ENCODE data around the gene HCN4.
A peak's percentile ranks its signal among the peaks of the same experiment; 100 is the strongest.

The HCN4 gene

GRCh38 chr15:73378089-73378488 is 9.3 kb upstream of the HCN4 start:
- Histone ChIP-seq H3K27me3 (ENCODE audit: control insufficient read depth, insufficient read depth, low read length) (peaks cover 4% of the 10 kb centered on the region), H3K9ac (ENCODE audit: low read depth, low read length) (no peak overlapping the region), H3K9me3 (ENCODE audit: control insufficient read depth, insufficient read depth, low read length) (no peaks in the 10 kb centered on the region), H3K4me3 (ENCODE audit: low read depth, low read length) (no peak overlapping the region), H3K27ac (ENCODE audit: low read depth, low read length) (no peak overlapping the region), H3K36me3 (ENCODE audit: control insufficient read depth, insufficient read depth, low read length) (no peaks in the 10 kb centered on the region), H3K4me1 (ENCODE audit: control insufficient read depth, insufficient read depth, low read length) (peaks cover 12% of the 10 kb centered on the region; the same call in 1 of the 2 replicates)

DNA sequence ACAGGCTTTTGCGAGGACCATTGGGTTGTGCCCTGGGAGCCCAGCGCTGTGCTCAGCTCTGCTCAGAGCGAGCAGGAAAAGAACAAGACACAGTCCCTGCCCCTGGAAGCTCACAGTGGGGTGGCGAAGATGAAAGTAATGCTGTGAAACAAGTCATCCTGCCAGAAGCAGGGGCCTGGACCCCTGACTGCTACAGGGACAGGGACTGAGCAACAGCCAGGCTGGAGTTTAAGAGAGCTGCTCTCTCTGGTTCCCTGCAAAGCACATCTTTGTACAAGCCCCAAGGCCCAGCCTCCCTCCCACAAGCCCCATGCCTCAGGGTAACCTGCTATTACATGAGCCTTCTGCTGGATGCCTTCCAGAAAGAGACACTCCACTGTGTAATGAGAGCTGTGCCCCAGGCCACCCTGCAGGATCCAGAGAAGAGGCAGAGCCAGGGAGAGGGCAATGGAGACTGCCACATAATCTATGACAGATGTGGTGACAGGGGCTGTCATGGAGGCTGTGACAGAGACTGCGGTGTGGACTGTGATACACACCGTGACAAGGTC is 7.1 kb upstream of the HCN4 start:
- H3K36me3 ChIP-seq (ENCODE audit: control insufficient read depth, insufficient read depth, low read length), result no peaks in the 10 kb centered on the region
- H3K27me3 ChIP-seq (ENCODE audit: control insufficient read depth, insufficient read depth, low read length), result peaks cover 13% of the 10 kb centered on the region

GRCh38 chr15:73375012-73375411 is 6.3 kb upstream of the HCN4 start:
- peaks cover 21% of the 10 kb centered on the region for H3K27me3 ChIP-seq (ENCODE audit: control insufficient read depth, insufficient read depth, low read length)
- H3K9ac ChIP-seq (ENCODE audit: low read depth, low read length), result no peak overlapping the region
- H3K4me3 ChIP-seq (ENCODE audit: low read depth, low read length), result no peak overlapping the region
- no peaks in the 10 kb centered on the region for H3K9me3 ChIP-seq (ENCODE audit: control insufficient read depth, insufficient read depth, low read length)
- no peak overlapping the region for H3K27ac ChIP-seq (ENCODE audit: low read depth, low read length)
- H3K4me1 ChIP-seq (ENCODE audit: control insufficient read depth, insufficient read depth, low read length), result peaks cover 29% of the 10 kb centered on the region
- no peaks in the 10 kb centered on the region for H3K36me3 ChIP-seq (ENCODE audit: control insufficient read depth, insufficient read depth, low read length)

More for the DNA sequence above, 7.1 kb upstream of the HCN4 start:
- Histone ChIP-seq H3K9me3 (ENCODE audit: control insufficient read depth, insufficient read depth, low read length) (no peaks in the 10 kb centered on the region), H3K4me3 (ENCODE audit: low read depth, low read length) (no peak overlapping the region), H3K9ac (ENCODE audit: low read depth, low read length) (no peak overlapping the region), H3K4me1 (ENCODE audit: control insufficient read depth, insufficient read depth, low read length) (peaks cover 23% of the 10 kb centered on the region), H3K27ac (ENCODE audit: low read depth, low read length) (no peak overlapping the region)

GRCh38 chr15:73374604-73375003 is 5.8 kb upstream of the HCN4 start:
- Histone ChIP-seq H3K9ac (ENCODE audit: low read depth, low read length) (no peak overlapping the region), H3K36me3 (ENCODE audit: control insufficient read depth, insufficient read depth, low read length) (no peaks in the 10 kb centered on the region), H3K4me3 (ENCODE audit: low read depth, low read length) (no peak overlapping the region), H3K27ac (ENCODE audit: low read depth, low read length) (no peak overlapping the region), H3K4me1 (ENCODE audit: control insufficient read depth, insufficient read depth, low read length) (peaks cover 32% of the 10 kb centered on the region), H3K9me3 (ENCODE audit: control insufficient read depth, insufficient read depth, low read length) (no peaks in the 10 kb centered on the region), H3K27me3 (ENCODE audit: control insufficient read depth, insufficient read depth, low read length) (peaks cover 25% of the 10 kb centered on the region)

GRCh38 chr15:73373221-73373620 is 4.5 kb upstream of the HCN4 start:
- no peaks in the 10 kb centered on the region for H3K9me3 ChIP-seq (ENCODE audit: control insufficient read depth, insufficient read depth, low read length)
- no peak overlapping the region for H3K27ac ChIP-seq (ENCODE audit: low read depth, low read length)
- peaks cover 32% of the 10 kb centered on the region for H3K4me1 ChIP-seq (ENCODE audit: control insufficient read depth, insufficient read depth, low read length)
- H3K36me3 ChIP-seq (ENCODE audit: control insufficient read depth, insufficient read depth, low read length), result no peaks in the 10 kb centered on the region
- peaks cover 34% of the 10 kb centered on the region for H3K27me3 ChIP-seq (ENCODE audit: control insufficient read depth, insufficient read depth, low read length)
- no peak overlapping the region for H3K4me3 ChIP-seq (ENCODE audit: low read depth, low read length)
- H3K9ac ChIP-seq (ENCODE audit: low read depth, low read length), result no peak overlapping the region

- H3K9ac ChIP-seq (ENCODE audit: low read depth, low read length), result no peak overlapping the region
- peaks cover 47% of the 10 kb centered on the region for H3K27me3 ChIP-seq (ENCODE audit: control insufficient read depth, insufficient read depth, low read length)
- peaks cover 34% of the 10 kb centered on the region for H3K4me1 ChIP-seq (ENCODE audit: control insufficient read depth, insufficient read depth, low read length)
- no peak overlapping the region for H3K4me3 ChIP-seq (ENCODE audit: low read depth, low read length)
- no peaks in the 10 kb centered on the region for H3K9me3 ChIP-seq (ENCODE audit: control insufficient read depth, insufficient read depth, low read length)
- H3K36me3 ChIP-seq (ENCODE audit: control insufficient read depth, insufficient read depth, low read length), result no peaks in the 10 kb centered on the region
- H3K27ac ChIP-seq (ENCODE audit: low read depth, low read length), result no peak overlapping the region
These were observed 3.1 kb upstream of the HCN4 start for GRCh38 chr15:73371812-73372211.

- no peaks in the 10 kb centered on the region for H3K36me3 ChIP-seq (ENCODE audit: control insufficient read depth, insufficient read depth, low read length)
- no peaks in the 10 kb centered on the region for H3K9me3 ChIP-seq (ENCODE audit: control insufficient read depth, insufficient read depth, low read length)
- H3K4me3 ChIP-seq (ENCODE audit: low read depth, low read length), result peak overlapping the region; percentile 74; the same call in 1 of the 2 replicates
- peaks cover 40% of the 10 kb centered on the region for H3K4me1 ChIP-seq (ENCODE audit: control insufficient read depth, insufficient read depth, low read length)
- H3K27me3 ChIP-seq (ENCODE audit: control insufficient read depth, insufficient read depth, low read length), result peaks cover 57% of the 10 kb centered on the region
- H3K9ac ChIP-seq (ENCODE audit: low read depth, low read length), result no peak overlapping the region
- H3K27ac ChIP-seq (ENCODE audit: low read depth, low read length), result no peak overlapping the region
These were observed 1.4 kb upstream of the HCN4 start for GRCh38 chr15:73370151-73370550.

- H3K4me3 ChIP-seq (ENCODE audit: low read depth, low read length), result peak overlapping the region; percentile 74
These were observed 466 bp upstream of the HCN4 start for GRCh38 chr15:73369154-73369694.

DNA sequence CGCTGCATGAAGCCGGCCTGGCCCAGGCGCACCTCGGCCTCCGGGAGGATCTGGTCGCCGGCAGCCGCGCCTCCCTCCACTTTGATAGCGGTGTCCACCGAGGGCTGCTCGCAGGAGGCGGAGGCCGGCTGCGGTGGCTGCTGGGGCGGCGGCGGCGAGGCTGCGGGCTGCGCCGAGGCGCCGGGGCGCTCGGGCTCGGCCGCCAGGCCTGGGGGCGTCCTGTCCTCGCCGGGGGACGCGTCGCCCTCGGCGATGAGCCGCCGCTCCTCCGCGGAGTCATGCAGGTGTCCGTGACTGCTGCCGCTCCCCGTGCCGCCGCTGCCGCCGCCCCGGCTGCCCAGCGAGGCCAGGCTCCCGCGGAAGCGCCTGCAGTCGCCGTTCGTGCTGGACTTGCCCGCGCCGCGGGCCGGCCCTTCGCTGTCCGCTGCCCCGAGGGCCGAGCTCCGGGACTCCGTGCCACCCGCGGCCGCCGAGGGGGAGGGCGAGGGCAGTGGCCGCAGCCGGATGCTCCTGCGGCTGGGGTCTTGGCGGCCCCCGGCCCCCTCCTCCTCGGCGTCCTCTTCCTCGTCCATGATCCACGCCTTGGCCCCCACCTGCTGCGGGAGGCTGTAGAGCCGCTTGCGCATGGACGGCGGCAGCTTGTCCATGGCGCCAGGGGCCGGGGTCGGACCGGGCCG is 996 bp downstream of the HCN4 start:
- no peaks in the 10 kb centered on the region for H3K36me3 ChIP-seq (ENCODE audit: control insufficient read depth, insufficient read depth, low read length)
- H3K27ac ChIP-seq (ENCODE audit: low read depth, low read length), result no peak overlapping the region
- peak overlapping the region; percentile 78; the same call in 1 of the 2 replicates for H3K9ac ChIP-seq (ENCODE audit: low read depth, low read length)
- H3K9me3 ChIP-seq (ENCODE audit: control insufficient read depth, insufficient read depth, low read length), result no peaks in the 10 kb centered on the region
- H3K4me1 ChIP-seq (ENCODE audit: control insufficient read depth, insufficient read depth, low read length), result peaks cover 45% of the 10 kb centered on the region
- peak overlapping the region; percentile 74 for H3K4me3 ChIP-seq (ENCODE audit: low read depth, low read length)
- peaks cover 53% of the 10 kb centered on the region for H3K27me3 ChIP-seq (ENCODE audit: control insufficient read depth, insufficient read depth, low read length)

More at GRCh38 chr15:73369154-73369694, 466 bp upstream of the HCN4 start:
- Histone ChIP-seq H3K27me3 (ENCODE audit: control insufficient read depth, insufficient read depth, low read length) (peaks cover 54% of the 10 kb centered on the region), H3K4me1 (ENCODE audit: control insufficient read depth, insufficient read depth, low read length) (peaks cover 38% of the 10 kb centered on the region), H3K9me3 (ENCODE audit: control insufficient read depth, insufficient read depth, low read length) (no peaks in the 10 kb centered on the region), H3K9ac (ENCODE audit: low read depth, low read length) (no peak overlapping the region), H3K27ac (ENCODE audit: low read depth, low read length) (no peak overlapping the region), H3K36me3 (ENCODE audit: control insufficient read depth, insufficient read depth, low read length) (no peaks in the 10 kb centered on the region)

DNA sequence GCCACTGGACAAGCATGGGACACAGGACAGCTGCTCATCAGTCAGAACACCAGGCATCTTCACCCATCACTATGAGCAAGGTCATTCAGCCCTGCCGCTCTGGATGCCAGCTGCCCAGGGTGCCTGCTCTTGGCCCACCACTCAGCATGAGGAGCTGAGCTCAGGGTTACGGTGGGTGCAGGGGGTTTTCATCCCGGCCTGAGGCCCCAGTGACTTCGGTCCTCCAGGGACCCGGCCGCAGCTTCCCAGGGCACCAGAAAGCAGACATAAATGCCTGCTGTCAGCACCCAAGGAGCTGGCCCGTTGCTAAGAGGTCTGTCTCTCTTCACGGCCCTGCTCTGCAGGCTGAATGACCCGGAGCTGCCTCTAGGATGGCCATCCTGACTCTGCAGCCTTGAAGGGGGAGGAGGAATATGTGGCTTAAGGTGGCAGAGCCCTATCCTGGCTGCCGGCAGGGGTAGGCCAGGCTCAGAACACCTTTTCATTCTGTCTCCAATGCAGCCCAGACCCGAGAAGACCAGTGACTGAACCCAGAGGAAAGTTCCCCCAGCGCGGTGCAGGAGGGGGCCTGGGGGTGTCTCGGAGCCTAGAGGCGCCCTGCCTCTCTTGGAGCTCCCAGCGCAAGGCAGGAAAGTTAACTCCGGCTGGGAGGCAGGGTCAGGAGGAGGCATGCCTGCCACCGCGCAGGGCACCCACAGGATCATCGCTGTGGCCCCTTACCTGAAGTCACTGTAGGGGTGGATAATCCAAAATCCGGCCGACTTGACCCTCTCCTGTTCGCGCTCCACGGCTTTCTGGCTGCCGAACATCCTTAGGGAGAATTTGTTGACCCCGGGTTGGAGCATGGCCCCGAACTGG is 1.8 kb downstream of the HCN4 start:
- H3K9me3 ChIP-seq (ENCODE audit: control insufficient read depth, insufficient read depth, low read length), result no peaks in the 10 kb centered on the region
- no peak overlapping the region; the same call in 1 of the 2 replicates for H3K9ac ChIP-seq (ENCODE audit: low read depth, low read length)
- peaks cover 53% of the 10 kb centered on the region for H3K27me3 ChIP-seq (ENCODE audit: control insufficient read depth, insufficient read depth, low read length)
- H3K36me3 ChIP-seq (ENCODE audit: control insufficient read depth, insufficient read depth, low read length), result no peaks in the 10 kb centered on the region
- H3K4me3 ChIP-seq (ENCODE audit: low read depth, low read length), result peak overlapping the region; percentile 74
- H3K27ac ChIP-seq (ENCODE audit: low read depth, low read length), result no peak overlapping the region
- H3K4me1 ChIP-seq (ENCODE audit: control insufficient read depth, insufficient read depth, low read length), result peaks cover 47% of the 10 kb centered on the region

Data from HUES48 (cell line).